NCI-H82 treated with DMSO at 0.1 percent for 48 hours (cell line): Measurements from ENCODE around the gene ZFP36L2.
A peak's percentile ranks its signal among the peaks of the same experiment; 100 is the strongest.
"Not testable (repeated sequence)": the region's sequence is repeated elsewhere in the genome, so short reads cannot be mapped to it uniquely, and the experiment has no call there.

Experiments used
- DNase-seq: peaks from one replicate; lab custom pipeline; 2025; ENCODE audit not compliant: unreplicated experiment; lab: John Stamatoyannopoulos, UW

ZFP36L2 gene

GRCh38 chr2:43210125-43210466 is 16.3 kb downstream of the ZFP36L2 start:
- no peak for DNase-seq

GRCh38 chr2:43209204-43209717 is 17.1 kb downstream of the ZFP36L2 start:
- no peak for DNase-seq

- no peak for DNase-seq
Measured at GRCh38 chr2:43207553-43208300, 18.7 kb downstream of the ZFP36L2 start.

GRCh38 chr2:43206602-43207001 is 19.8 kb downstream of the ZFP36L2 start:
- no peak for DNase-seq

GRCh38 chr2:43203373-43203772 is 23.0 kb downstream of the ZFP36L2 start:
- peak; percentile 85 for DNase-seq

GRCh38 chr2:43202289-43202688 is 24.1 kb downstream of the ZFP36L2 start:
- DNase-seq, result no peak

GRCh38 chr2:43201497-43201896 is 24.9 kb downstream of the ZFP36L2 start:
- DNase-seq, result no peak

GRCh38 chr2:43201016-43201415 is 25.4 kb downstream of the ZFP36L2 start:
- DNase-seq, result no peak

- no peak for DNase-seq
Measured at GRCh38 chr2:43199492-43200488, 26.6 kb downstream of the ZFP36L2 start.

GRCh38 chr2:43198263-43198662 is 28.1 kb downstream of the ZFP36L2 start:
- no peak for DNase-seq

- DNase-seq, result no peak
Measured at GRCh38 chr2:43197588-43197896, 28.9 kb downstream of the ZFP36L2 start.

- no peak for DNase-seq
Measured at GRCh38 chr2:43196768-43197587, 29.4 kb downstream of the ZFP36L2 start.

- DNase-seq, result no peak
Measured at GRCh38 chr2:43194121-43194869, 32.1 kb downstream of the ZFP36L2 start.

- no peak for DNase-seq
Measured at GRCh38 chr2:43193652-43194120, 32.7 kb downstream of the ZFP36L2 start.

- no peak for DNase-seq
Measured at GRCh38 chr2:43192744-43193651, 33.4 kb downstream of the ZFP36L2 start.

- DNase-seq, result no peak
Measured at GRCh38 chr2:43191947-43192516, 34.4 kb downstream of the ZFP36L2 start.

GRCh38 chr2:43190311-43191052 is 35.9 kb downstream of the ZFP36L2 start:
- DNase-seq, result no peak

GRCh38 chr2:43189861-43190260 is 36.5 kb downstream of the ZFP36L2 start:
- not testable (repeated sequence) for DNase-seq
